HG03520 (cell line): ENCODE results near the gene CPSF2.

Experiments
- ATAC-seq: cut with Tn5 transposase; IDR thresholded peaks from one replicate; pipeline ENCODE4 v1.9.1; 2021; ENCODE audit warnings: mild to moderate bottlenecking, moderate library complexity; ENCODE audit not compliant: unreplicated experiment

CPSF2 gene

DNA sequence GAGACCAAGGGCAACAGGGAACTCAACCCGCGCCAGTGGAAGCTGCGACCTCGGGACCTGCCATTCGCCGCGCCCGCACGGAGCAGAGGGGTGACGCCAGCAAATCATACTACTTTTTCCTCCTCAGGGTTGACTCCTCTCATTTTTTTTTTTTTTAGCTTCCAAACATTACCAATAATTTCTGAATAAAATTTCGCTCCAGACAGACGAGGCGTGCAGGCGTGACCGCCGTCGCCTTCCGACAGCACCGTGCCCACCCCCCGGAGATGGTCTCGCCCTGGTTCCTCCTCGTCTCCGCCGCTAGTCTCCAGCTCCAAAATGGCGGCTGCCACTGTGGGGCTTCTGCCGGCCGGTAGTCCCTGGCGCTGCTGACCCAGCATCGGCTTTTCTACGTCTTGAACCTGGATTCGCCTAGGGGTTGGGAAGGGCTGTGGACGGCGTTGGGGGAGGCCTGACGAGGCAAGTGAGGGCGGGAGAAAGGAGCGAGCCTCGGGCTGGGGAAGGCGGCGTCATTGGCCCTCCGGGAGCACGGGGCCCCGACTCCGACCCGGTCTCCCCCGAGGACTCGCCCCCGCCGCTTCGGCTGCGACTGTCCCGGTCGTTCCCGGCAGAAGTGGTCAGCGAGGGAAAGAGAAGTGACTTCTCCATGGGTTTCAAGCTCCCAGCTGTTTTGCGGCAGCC, at the start of gene CPSF2, which contains the start of gene NDUFB1:
CPSF2 (plus strand) TSS at position 300 of the 681 bp plus-strand sequence. CDS start 9,016 bp downstream, outside the sequence.
NDUFB1 (minus strand) TSS at position 37 of the 681 bp plus-strand sequence. CDS start 4,069 bp downstream, outside the sequence.
- ATAC-seq = peak; percentile 80

DNA sequence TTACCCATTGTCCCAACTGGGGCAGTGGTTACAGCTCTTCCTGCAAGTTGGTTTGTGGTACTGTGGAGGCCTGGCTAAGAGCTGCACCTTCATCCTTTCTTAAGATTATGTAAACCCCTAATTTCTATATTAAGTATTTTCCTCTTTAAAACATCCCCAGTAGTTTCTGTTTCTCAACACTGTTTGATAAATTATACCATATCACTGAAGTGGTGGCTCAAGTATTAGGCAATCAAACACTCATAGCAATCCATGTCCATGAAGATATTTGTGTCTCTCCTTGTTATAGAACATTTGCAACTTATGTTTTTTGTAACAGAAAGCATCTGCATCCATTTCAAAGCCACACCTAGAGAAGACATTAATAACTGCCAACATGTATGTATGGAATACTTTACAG, 47.2 kb upstream of the CPSF2 start:
- no peak for ATAC-seq

DNA sequence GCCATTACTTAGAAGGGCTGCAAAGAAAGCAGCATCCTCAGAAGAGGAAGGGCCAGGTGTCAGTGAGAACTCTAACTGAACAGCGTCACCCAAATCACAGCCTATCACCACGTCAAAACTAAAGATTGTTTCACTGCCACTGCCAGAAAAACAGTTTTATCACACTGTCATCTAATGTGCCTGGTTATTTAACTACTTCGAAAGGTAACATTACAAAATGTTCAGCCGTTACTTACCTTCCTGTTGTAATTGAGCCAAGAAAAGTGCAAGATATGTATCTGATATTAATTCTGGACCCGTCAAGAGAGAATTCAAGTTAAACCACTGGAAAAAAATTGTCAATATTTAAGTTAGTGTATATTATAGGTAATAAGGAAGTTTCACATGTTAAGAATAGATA, 33.3 kb upstream of the CPSF2 start:
- no peak for ATAC-seq

DNA sequence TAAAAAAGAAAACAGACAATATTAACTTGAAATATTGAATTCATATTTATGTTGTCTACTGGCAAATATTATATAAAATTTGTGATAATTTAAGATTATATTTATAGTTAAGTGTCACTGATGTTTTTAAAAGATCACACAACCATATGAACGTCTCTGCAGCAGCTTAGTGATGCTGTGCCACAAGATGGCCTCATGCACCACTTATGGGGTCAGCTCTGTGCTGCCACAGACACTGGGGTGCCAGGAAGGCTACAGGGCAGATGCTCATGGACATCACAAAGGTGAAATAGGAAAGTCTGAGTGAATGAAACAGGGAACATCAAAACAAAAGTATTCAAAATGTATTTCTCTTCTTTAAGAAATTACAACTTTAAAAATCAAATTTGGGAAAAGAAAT, 28.4 kb upstream of the CPSF2 start:
- ATAC-seq = no peak

DNA sequence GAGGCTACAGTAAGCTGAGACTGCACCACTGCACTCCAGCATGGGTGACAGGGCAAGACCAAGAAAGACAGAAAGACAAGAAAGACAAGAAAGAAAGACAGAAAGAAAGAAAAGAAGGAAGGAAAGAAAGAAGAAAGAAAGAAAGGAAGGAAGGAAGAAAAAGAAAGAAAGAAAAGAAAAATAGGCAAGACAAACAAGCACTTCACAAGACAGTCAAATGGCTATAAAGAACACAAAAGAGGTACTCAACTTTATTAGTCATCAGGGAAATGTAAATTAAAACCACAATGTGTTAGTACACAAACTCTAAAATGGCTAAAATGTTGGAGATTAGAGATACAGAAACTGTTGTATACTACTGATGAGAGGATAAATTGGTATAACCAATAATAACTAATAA, 22.0 kb upstream of the CPSF2 start:
- no peak for ATAC-seq

DNA sequence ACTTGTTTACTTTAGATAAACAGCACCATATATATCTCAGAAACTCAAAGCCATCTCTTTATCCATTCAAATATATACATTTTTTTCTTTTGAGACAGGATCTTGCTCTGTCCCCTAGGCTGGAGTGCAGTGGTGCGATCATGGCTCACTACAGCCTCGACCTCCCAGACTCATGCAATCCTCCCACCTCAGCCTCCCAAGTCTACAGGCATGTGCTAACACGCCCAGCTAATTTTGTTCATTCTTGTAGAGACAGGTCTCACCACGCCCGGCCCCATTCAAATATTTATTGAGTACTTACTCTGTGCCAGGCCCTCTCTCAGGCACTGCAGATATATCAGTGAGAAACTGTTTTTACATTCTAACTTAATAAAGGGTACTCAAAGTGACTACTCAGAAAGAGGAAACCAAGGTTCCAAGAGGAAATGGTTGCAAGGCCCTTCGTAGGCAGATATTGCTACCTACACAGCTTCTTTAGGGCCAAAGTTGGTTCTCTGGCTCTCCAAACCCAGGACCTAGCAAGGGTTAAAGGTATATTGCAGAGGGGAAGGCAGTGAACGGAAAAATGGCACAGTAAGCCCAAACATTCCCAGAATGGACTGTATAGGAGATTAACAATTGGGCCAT, 18.3 kb upstream of the CPSF2 start:
- ATAC-seq = no peak

DNA sequence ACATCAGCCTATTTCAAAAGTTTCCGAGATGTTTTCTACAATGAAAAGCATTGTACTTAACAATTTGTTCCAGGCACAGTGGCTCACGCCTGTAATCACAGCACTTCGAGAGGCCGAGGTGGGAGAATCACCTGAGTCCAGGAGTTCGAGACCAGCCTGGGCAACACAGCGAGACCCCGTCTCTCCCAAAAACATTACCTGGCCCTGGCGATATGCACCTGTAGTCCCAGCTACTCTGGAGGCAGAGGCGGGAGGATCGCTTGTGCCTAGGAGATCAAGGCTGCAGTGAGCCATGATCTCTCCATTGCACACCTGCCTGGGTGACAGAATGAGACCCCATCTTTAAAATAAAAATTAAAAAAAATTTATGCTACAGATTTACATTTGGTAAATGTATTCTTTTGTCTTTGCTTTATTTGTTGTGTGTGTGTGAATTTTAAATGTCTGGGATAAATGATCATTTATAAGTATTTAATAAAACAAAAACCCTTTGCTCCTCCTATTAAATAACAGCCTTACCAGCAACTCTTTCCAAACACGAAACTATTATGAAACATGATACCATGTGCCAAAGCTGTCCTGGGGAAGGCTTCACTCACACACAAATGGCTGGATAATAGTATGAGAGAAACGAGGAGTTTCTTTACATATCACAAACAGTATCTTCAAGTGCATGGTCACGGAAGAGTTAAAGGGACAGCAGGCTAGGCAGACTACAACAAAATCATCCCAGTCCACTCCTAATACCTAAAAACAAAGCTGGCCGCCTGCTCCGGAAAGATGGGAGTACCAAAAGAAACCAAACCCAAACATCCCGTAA, 16.5 kb upstream of the CPSF2 start:
- no peak for ATAC-seq

DNA sequence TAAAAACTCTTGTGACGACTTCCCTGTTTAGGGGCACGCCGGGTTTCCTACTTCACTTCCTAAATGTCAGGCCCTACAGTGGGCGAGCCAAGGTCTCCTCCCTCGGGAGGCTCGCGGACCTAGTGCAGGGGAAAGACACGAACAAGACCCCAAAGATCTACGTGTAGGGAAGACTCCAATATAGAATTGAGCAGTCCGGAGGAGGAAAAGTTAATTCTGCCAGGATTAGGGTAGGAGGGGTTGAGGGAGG, 16.0 kb upstream of the CPSF2 start:
- peak; percentile 4 for ATAC-seq

DNA sequence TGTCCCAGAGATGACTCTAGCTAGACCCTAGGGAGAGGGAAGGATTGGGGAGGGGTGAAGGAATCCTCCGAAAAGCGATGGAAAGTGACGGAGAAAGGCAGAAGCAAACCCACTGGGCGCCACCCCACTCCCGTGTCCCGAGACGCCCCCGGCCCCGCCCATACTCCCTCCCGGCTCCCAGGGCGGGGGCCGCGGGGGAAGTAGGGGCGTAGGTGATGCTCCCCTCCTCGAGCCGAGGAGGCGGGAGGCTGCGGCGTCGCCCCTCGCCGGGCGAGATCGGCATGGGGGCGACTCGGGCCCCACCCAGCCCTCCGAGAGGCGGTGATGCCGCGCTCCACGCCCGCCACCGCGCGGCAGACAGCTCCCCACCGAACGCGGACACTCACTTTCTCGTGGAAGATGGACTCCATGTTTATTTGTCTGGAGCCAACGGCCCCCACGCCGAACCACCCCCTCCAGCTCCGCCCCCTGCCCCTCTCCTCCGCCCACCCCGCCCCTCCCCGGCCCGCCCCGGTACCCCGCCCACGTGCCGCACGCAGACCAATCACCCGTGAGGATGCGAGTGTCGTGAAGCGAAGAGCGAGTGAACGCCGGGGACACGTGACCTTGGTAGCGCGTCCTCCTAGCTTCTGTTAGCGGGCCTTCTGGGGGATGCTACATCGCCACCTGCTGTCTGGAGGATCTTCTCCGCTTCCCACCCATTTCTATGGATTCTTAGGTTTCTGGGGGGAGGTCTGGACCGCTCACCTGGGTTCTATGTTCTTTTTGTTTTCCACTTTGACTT, 15.4 kb upstream of the CPSF2 start, which contains the start of gene ATXN3:
ATXN3 (minus strand) TSS at position 440 of the 784 bp plus-strand sequence; CDS start at position 410, 30 bp downstream.
- peak; percentile 87 for ATAC-seq

DNA sequence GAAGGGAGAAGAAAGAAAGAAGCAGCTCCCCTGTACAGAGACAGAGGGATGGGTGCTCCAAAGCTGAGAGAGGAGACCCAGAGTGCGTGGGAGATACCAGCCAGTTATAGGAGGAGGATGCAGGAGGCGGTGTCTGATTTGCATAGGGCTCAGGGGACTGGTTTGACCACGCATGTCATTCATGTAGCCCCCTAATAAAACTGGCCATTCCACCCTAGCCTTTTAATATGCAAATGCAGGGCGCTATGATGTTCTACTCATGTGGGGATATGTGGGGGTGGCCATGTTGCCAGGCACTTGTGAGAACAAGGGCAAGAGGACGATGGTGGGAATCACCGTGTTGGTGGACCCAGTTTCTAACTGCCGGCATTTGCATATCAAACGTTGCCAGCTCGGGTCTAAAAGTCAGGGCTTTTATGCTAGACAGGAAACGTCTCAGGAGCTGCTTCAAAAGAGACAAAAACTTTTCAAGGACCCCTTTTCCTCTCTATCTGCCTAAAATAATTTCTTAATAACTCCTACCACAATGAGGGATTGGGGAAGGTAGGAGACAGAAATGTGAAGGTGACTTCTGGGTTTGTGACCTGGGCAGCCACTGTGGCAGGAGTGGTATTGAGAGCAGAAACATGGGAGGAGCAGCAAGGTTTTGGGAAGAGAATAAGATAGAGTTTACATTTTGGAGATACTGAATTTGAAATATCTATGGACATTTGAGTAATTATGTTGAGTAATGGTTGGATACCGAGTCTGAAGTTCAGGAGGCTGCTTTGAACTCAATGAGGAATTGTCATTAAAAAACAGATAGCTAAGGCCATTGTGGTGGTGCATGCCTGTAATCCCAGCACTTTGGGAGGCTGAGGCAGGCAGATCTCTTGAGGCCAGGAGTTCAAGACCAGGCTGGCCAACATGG, 13.2 kb upstream of the CPSF2 start:
- no peak for ATAC-seq

DNA sequence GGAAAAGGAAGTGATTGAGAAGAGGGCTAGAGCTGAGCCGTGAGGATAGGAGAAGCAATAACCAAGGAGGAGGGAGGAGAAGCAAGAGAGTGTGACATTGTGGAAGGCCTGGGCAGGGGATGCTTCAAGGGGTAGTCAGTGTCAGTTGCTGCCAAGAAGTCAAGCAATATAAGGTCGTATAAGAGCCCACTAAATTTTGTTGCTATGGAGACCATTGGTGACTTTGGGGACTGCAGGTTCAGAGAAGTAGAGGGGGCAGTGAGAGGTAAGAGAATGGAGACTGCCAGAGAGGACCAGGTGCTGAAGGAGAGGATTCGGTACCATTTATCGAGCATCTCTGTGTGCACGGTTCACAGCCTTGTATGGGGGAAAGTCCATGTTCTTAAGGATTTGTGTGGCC, 12.3 kb upstream of the CPSF2 start:
- ATAC-seq = no peak

DNA sequence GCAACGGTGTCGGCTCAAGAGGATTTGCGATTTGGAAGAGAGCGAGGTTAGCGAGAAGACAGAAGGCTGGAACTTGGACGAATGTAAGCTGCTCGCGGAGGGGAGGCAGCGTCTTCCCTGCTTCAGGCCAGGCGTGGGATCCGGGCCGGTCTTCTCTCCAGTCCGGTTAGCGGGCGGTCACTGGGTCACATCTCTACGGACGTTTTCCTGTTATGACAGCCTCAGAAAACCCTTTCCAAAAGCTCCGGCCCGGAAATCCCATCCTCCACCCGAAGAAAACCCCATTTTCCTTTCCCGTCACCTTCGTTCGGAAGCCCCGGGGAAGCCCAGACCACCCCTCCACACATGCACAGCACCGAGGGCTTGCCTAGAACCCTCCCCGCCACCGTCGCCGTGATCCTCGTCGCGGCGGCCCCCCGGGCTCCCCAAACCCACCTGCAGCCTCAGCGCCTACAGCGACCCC, 531 bp upstream of the CPSF2 start:
- ATAC-seq = peak; percentile 16

DNA sequence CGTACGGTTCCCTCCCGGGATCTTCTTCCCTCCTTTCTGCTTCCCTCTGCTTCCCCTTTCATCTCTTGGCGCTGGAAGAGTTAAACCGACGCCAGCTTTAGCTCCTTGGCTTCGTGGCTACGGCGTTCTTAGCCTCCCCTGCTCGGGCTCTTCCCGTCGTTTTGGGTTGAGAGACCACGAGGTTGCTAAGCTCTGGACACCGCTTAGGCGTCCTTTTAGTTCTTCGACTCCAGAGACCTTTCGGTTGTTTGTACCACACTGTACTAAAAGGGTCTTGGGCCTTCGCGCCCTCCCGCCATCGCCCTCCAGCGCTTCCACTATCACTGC, 545 bp downstream of the CPSF2 start:
- ATAC-seq = no peak

DNA sequence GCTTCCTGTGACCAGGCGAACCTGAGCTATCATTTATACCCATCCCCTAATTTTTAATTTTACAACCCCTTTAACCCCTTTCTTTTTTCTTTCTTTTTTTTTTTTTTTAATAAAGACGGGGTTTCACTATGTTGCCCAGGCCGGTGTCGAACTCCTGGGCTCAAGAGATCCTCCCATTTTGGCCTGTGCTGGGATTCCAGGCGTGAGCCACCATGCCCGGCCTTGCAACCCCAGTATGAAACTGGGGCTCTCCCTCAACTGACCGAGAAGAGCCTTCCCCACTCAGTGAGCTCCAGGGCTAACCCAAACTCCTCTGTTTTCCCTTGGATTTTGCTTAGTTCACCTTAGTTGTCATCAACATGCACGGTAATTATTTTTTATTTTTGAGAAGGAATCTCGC, 992 bp downstream of the CPSF2 start:
- ATAC-seq = no peak

DNA sequence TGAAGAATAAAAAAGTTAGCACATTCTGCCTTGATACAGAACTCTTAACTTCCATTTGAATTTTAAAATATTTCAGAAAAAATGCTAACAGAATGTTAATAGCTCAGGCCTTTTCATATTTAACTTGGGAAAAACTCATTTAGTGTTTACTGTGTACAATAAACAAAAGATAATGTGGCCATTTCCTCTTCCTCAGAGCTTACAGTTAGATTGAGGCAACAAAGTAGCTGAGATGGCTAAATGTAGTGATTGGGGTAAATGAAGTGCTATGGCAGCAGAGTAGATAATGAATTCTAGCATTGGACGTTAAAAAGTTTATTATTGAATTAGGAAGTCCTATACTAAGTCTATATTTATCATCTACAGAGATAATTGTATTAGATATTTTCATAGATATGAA, 12.7 kb downstream of the CPSF2 start:
- ATAC-seq = no peak

DNA sequence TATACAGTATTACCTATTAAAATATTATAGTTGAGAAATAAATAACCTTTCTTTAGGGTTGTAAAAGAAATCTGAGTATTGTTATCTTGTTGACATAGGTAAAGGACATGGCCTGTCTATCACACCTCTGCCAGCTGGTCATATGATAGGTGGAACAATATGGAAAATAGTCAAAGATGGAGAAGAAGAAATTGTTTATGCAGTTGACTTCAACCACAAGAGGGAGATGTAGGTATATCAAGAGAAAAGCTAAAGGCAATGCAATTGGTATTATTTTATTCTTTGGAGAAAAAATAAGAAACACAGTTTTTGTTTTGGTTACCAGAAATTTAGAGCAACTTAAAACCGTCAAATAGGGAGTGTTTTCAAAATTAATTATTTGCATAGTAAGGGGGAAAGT, 13.5 kb downstream of the CPSF2 start:
- ATAC-seq = no peak

DNA sequence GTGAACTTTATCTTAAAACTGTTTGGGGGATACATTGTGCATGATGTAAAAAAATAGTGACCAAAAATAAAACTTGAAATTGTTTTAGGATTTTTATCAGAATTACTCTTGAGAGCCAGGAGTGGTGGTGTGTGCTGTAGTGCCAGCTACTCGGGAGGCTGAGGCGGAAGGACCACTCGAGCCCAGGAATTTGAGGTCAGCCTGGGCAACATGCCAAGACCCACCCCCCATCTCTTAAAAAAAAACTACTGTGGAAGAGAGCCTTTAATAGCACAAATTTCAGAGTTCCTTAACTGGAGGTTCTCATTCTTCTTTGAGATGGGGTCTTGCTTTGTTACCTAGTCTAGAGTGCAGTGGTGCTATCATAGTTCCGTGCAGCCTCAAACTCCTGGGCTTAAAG, 21.5 kb downstream of the CPSF2 start:
- ATAC-seq = no peak

DNA sequence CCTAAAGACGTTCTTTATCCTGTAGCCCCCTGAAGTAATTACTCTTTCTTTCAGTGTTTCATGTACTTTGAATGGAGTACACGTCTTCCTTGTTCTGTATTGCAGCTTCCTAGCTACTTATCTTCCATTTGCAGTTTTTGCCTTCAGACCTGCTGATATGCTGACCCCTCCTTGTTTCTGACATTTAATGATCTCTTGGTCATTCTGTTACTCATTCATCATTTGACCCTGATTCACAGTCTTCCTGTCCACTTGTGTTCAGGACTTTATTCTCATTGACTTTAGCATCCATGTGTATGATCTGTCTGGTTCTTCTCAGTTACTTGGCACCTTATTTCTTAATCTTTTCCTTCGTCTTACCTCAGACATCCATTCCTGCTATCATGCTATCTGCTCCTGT, 22.2 kb downstream of the CPSF2 start:
- no peak for ATAC-seq

DNA sequence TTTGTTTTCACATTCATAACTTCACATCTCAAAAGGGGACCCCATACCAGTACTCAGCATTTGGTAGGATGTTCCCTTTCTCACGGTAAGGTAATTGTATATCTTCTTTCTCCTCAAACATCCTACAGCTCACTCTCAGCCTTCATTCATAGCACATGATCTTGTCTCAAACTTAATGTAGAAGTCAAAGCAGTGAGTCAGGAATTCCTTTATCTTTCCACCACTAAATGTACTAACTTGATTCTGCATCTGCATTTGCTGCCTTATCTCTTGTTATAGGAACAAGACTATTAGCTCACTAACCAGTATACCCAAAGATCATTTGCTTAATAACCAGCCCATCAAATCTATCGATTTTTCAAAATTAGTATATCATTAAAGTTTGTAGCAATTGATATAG, 22.9 kb downstream of the CPSF2 start:
- no peak for ATAC-seq

DNA sequence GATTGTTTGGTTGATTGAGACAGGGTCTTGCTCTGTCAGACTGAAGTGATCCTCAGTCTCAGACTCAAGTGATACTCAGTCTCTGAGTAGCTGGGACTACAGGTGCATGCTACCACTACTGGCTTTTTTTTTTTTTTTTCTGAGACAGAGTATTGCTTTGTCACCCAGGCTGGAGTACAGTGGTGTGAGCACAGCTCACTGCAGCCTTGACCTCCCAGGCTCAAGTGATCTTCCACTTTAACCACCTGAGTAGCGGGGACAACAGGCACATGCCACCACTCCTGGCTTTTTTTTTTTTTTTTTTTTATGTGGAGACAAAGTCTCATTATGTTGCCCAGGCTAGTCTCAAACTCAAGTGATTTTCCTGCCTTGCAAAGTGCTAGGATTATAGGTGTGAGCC, 31.8 kb downstream of the CPSF2 start:
- ATAC-seq = no peak
